ENCODE data around the gene PPM1J. TPM values are rescaled to one million over a fixed set of nuclear protein-coding genes. Genes with fewer than 3 reads are reported as not detected.

The PPM1J gene
- total and polyA plus RNA-seq, 2 of the 8 experiments (the other 6 are each of a cell fraction or from before 2014, with no cell fraction given): 19.4 to 31.6 TPM

- TF ChIP-seq HDAC2 (IDR thresholded peaks at IDR 0.05; ENCODE audit: borderline replicate concordance in 1 of 2, low read depth in 2 of 2, low read length in 2 of 2) (no peak), ZNF274 (IDR thresholded peaks at IDR 0.05; ENCODE audit: borderline replicate concordance, extremely low read depth, low read length) (no peak), SRF (IDR thresholded peaks at IDR 0.05; ENCODE audit: low read depth, low read length) (no peak), BRCA1 (IDR thresholded peaks at IDR 0.05; ENCODE audit: low read depth, low read length) (no peak), SP1 (IDR thresholded peaks at IDR 0.05; ENCODE audit: low read depth, low read length) (no peak; the same call in 1 of the 2 replicates), ATF2 (IDR thresholded peaks at IDR 0.05; ENCODE audit: low read length) (no peak), BACH1 (IDR thresholded peaks at IDR 0.05; ENCODE audit: low read length) (0 out of 2 replicates have a peak, but pooled peaks have one; percentile 22), EGR1 (IDR thresholded peaks at IDR 0.05; ENCODE audit: borderline replicate concordance, low read depth, low read length) (no peak), TBP (IDR thresholded peaks at IDR 0.05; ENCODE audit: low read depth, low read length) (peak; percentile 83), CBX5 (IDR thresholded peaks at IDR 0.05; ENCODE audit: low read depth, low read length) (no peak), EZH2 (IDR thresholded peaks at IDR 0.05; ENCODE audit: low read depth, low read length, severe bottlenecking) (no peak), E2F6 (IDR thresholded peaks at IDR 0.05) (no peak), SIX5 (IDR thresholded peaks at IDR 0.05; ENCODE audit: low read depth, low read length) (no peak), TAF1 (IDR thresholded peaks at IDR 0.05; ENCODE audit: low read depth, low read length) (peak; percentile 75), RXRA (IDR thresholded peaks at IDR 0.05; ENCODE audit: insufficient read depth, low read depth, low read length) (no peak), RBBP5 (IDR thresholded peaks at IDR 0.05; ENCODE audit: borderline replicate concordance, low read depth, low read length) (peak; percentile 88)
These were observed 40.6 kb downstream of the PPM1J start, which contains the start of gene MOV10 (continued) for GRCh38 chr1:112674440-112674985.

All from H1 (cell line).